ENCODE data around the gene GRIK4. TPM values are rescaled to one million over a fixed set of nuclear protein-coding genes. Genes with fewer than 3 reads are reported as not detected.

The GRIK4 gene
- total RNA-seq, 1 donor from 2014 or later: not detected

- H3K4me3 ChIP-seq: no peak overlapping the region
- no peaks in the 10 kb centered on the region for H3K36me3 ChIP-seq
- no peaks in the 10 kb centered on the region for H3K4me1 ChIP-seq
- TF ChIP-seq CTCF (IDR thresholded peaks at IDR 0.05): no peak
- intact Hi-C loops (cut with DNase I): no loop called here
- DNase-seq (ENCODE audit: low spot score in 2 of 2): no peak
- H3K27me3 ChIP-seq: no peaks in the 10 kb centered on the region
- no peak overlapping the region for H3K27ac ChIP-seq
- H3K9me3 ChIP-seq: no peaks in the 10 kb centered on the region
Observed at GRCh38 chr11:120492486-120492885, 19.1 kb upstream of the GRIK4 start.

GRCh38 chr11:120494595-120494994 lies 17.0 kb upstream of the GRIK4 start:
- no peak for DNase-seq (ENCODE audit: low spot score in 2 of 2)
- Histone ChIP-seq H3K4me1 (no peaks in the 10 kb centered on the region), H3K4me3 (no peak overlapping the region), H3K27me3 (no peaks in the 10 kb centered on the region), H3K9me3 (no peaks in the 10 kb centered on the region), H3K27ac (no peak overlapping the region), H3K36me3 (no peaks in the 10 kb centered on the region)
- intact Hi-C loops (cut with DNase I): no loop called here
- TF ChIP-seq CTCF (IDR thresholded peaks at IDR 0.05): no peak

GRCh38 chr11:120499088-120499487 lies 12.5 kb upstream of the GRIK4 start:
- no peaks in the 10 kb centered on the region for H3K9me3 ChIP-seq
- H3K4me3 ChIP-seq: no peak overlapping the region
- H3K27ac ChIP-seq: no peak overlapping the region
- H3K36me3 ChIP-seq: no peaks in the 10 kb centered on the region
- H3K27me3 ChIP-seq: no peaks in the 10 kb centered on the region
- DNase-seq (ENCODE audit: low spot score in 2 of 2): no peak
- H3K4me1 ChIP-seq: no peaks in the 10 kb centered on the region
- intact Hi-C loops (cut with DNase I): no loop called here
- TF ChIP-seq CTCF (IDR thresholded peaks at IDR 0.05): no peak

DNA sequence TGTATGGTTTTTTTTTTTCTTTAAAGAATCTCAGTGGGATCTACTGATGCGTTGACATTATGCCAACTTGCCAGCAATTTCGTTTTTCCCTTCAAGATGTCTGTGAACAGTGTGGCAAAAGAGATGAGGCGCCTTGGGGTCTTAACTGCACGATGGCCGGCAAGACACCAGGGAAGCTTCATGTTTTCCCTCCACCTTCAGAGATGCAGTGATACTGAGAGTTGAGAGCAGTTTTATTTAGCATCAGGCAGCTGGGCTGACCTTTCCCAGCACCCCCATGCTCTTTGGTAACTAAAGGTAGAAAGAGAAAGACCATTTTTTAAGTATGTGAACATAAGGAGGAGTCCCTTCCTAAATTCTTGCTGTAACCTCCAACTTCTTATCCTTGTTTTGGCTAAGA lies 11.7 kb upstream of the GRIK4 start:
- TF ChIP-seq CTCF (IDR thresholded peaks at IDR 0.05): no peak
- intact Hi-C loops (cut with DNase I): no loop called here
- no peak overlapping the region for H3K27ac ChIP-seq
- H3K4me1 ChIP-seq: no peaks in the 10 kb centered on the region
- H3K36me3 ChIP-seq: no peaks in the 10 kb centered on the region
- no peaks in the 10 kb centered on the region for H3K9me3 ChIP-seq
- DNase-seq (ENCODE audit: low spot score in 2 of 2): no peak
- no peak overlapping the region for H3K4me3 ChIP-seq
- H3K27me3 ChIP-seq: no peaks in the 10 kb centered on the region

- no peak for TF ChIP-seq CTCF (IDR thresholded peaks at IDR 0.05)
- no peaks in the 10 kb centered on the region for H3K9me3 ChIP-seq
- DNase-seq (ENCODE audit: low spot score in 2 of 2): no peak
- no peak overlapping the region for H3K27ac ChIP-seq
- no peaks in the 10 kb centered on the region for H3K4me1 ChIP-seq
- H3K27me3 ChIP-seq: no peaks in the 10 kb centered on the region
- no peak overlapping the region for H3K4me3 ChIP-seq
- H3K36me3 ChIP-seq: no peaks in the 10 kb centered on the region
- intact Hi-C loops (cut with DNase I): no loop called here
Observed at GRCh38 chr11:120500414-120501071, 11.0 kb upstream of the GRIK4 start.

GRCh38 chr11:120501440-120501839 lies 10.1 kb upstream of the GRIK4 start:
- DNase-seq (ENCODE audit: low spot score in 2 of 2): no peak
- no peaks in the 10 kb centered on the region for H3K9me3 ChIP-seq
- no peak overlapping the region for H3K4me3 ChIP-seq
- H3K4me1 ChIP-seq: no peaks in the 10 kb centered on the region
- intact Hi-C loops (cut with DNase I): no loop called here
- TF ChIP-seq CTCF (IDR thresholded peaks at IDR 0.05): no peak
- no peak overlapping the region for H3K27ac ChIP-seq
- H3K27me3 ChIP-seq: no peaks in the 10 kb centered on the region
- no peaks in the 10 kb centered on the region for H3K36me3 ChIP-seq
